SK-N-SH (cell line): ENCODE measurements around the gene PDHX. TPM values are rescaled to one million over a fixed set of nuclear protein-coding genes. Genes with fewer than 3 reads are reported as not detected.
A peak's percentile ranks its signal among the peaks of the same experiment; 100 is the strongest.

Source experiments
- CTCF ChIA-PET: fragments of 300-600, 350-600 bp; formaldehyde crosslinking; extraction: SDS; loops from one replicate; lab custom pipeline; 2021; lab: Yijun Ruan, JAX
- POLR2A ChIA-PET: fragments of 350-600 bp; sonication (Branson Sonifier 250); formaldehyde crosslinking; extraction: SDS; loops from one replicate; lab custom pipeline; 2020; ENCODE audit warnings: antibody characterized with exemption, inconsistent platforms; lab: Yijun Ruan, JAX
- DNase-seq: peaks from one replicate; pipeline ENCODE4 v3.0.0; 2012
- H2AFZ ChIP-seq: fragments of 200-600 bp; sonication (generic); 2 replicates; pipeline ENCODE4 v1.8.1; 2016; ENCODE audit warnings: antibody characterized with exemption, mild to moderate bottlenecking, low read depth
- H3F3A ChIP-seq: fragments of 200-600 bp; sonication (generic); replicated peaks from 2 replicates; pipeline ENCODE3; 2016; ENCODE audit warnings: antibody characterized with exemption, mild to moderate bottlenecking; ENCODE audit not compliant: insufficient read depth
- H3K27ac ChIP-seq, 2 experiments: fragments of 200-500 bp in 1 of 2; fragments of 200-600 bp in 1 of 2; sonication (Bioruptor generic) in 1 of 2; sonication (generic), shearing (Covaris generic) in 1 of 2; 2 replicates each; pipeline versions ENCODE4 v1.5.1 to v1.6.1; 2014 to 2016; ENCODE audit warnings: low read depth in 2 of 2, inconsistent platforms in 1 of 2, low read length in 1 of 2, mild to moderate bottlenecking in 1 of 2, mixed read lengths in 1 of 2
- H3K27me3 ChIP-seq: fragments of 200-600 bp; sonication (generic), shearing (Covaris generic); 2 replicates; pipeline ENCODE4 v1.6.1; 2016; ENCODE audit warnings: mixed run types; ENCODE audit not compliant: insufficient read depth
- H3K36me3 ChIP-seq, 2 experiments: fragments of 200-500 bp in 1 of 2; fragments of 200-600 bp in 1 of 2; sonication (Bioruptor generic) in 1 of 2; sonication (generic) in 1 of 2; replicated peaks in 1 of 2; 2 replicates each; pipeline versions ENCODE3 to v1.5.1; 2014 to 2016; ENCODE audit warnings: low read length in 1 of 2, mild to moderate bottlenecking in 1 of 2; ENCODE audit not compliant: insufficient read depth in 2 of 2, control insufficient read depth in 1 of 2
- H3K4me1 ChIP-seq, 2 experiments: fragments of 200-500 bp in 1 of 2; fragments of 200-600 bp in 1 of 2; sonication (Bioruptor generic) in 1 of 2; sonication (generic), shearing (Covaris generic) in 1 of 2; 2 replicates each; pipeline versions ENCODE4 v1.5.1 to v1.6.1; 2014 to 2016; ENCODE audit warnings: low read depth in 1 of 2, low read length in 1 of 2, mixed run types in 1 of 2; ENCODE audit not compliant: insufficient read depth in 2 of 2, control insufficient read depth in 1 of 2
- H3K4me2 ChIP-seq: fragments of 200-600 bp; sonication (generic), shearing (Covaris generic); 2 replicates; pipeline ENCODE4 v1.6.1; 2017; ENCODE audit warnings: mixed run types
- H3K4me3 ChIP-seq, 2 experiments: fragments of 200-500 bp in 1 of 2; fragments of 200-600 bp in 1 of 2; sonication (Bioruptor generic) in 1 of 2; sonication (generic), shearing (Covaris generic) in 1 of 2; 2 replicates each; pipeline versions ENCODE4 v1.5.1 to v1.8.1; 2014 to 2016; ENCODE audit warnings: low read depth in 2 of 2, inconsistent platforms in 1 of 2, low read length in 1 of 2, mild to moderate bottlenecking in 1 of 2, mixed read lengths in 1 of 2, moderate library complexity in 1 of 2
- H3K79me2 ChIP-seq: fragments of 200-600 bp; sonication (generic); 2 replicates; pipeline ENCODE4 v1.8.1; 2017; ENCODE audit warnings: mild to moderate bottlenecking; ENCODE audit not compliant: insufficient read depth
- H3K9ac ChIP-seq: fragments of 200-600 bp; sonication (generic); 2 replicates; pipeline ENCODE4 v1.6.1; 2017; ENCODE audit warnings: mixed run types
- H3K9me2 ChIP-seq: fragments of 200-600 bp; sonication (generic); 2 replicates; pipeline ENCODE4 v1.6.1; 2017; ENCODE audit warnings: mixed run types
- H3K9me3 ChIP-seq: fragments of 200-600 bp; sonication (generic); 2 replicates; pipeline ENCODE4 v1.6.1; 2017; ENCODE audit warnings: mixed run types, mild to moderate bottlenecking, moderate library complexity
- H4K20me1 ChIP-seq: fragments of 200-600 bp; sonication (generic); 2 replicates; pipeline ENCODE4 v1.6.1; 2017; ENCODE audit warnings: mild to moderate bottlenecking, mixed run types; ENCODE audit not compliant: insufficient read depth
- EP300 ChIP-seq, 2 experiments: IDR thresholded peaks; 2 replicates each; pipeline versions ENCODE4 v1.4.0 to v1.6.1; 2012; ENCODE audit warnings: borderline replicate concordance in 1 of 2, low read depth in 1 of 2, low read length in 1 of 2
- FOSL2 ChIP-seq: IDR thresholded peaks from 2 replicates; pipeline ENCODE4 v1.4.0; 2012; ENCODE audit warnings: low read depth, mild to moderate bottlenecking, moderate library complexity, borderline replicate concordance
- FOXJ3 ChIP-seq: sonication (generic); formaldehyde crosslinking; IDR thresholded peaks from 2 replicates; pipeline ENCODE4 v1.5.1; 2020; ENCODE audit warnings: mild to moderate bottlenecking, missing genetic modification reagents
- GATA2 ChIP-seq: sonication (generic); formaldehyde crosslinking; IDR thresholded peaks from 2 replicates; pipeline ENCODE4 v1.5.0; 2020; ENCODE audit warnings: mild to moderate bottlenecking, missing genetic modification reagents
- IRF3 ChIP-seq: fragments of 150-350 bp; IDR thresholded peaks from 2 replicates; pipeline ENCODE4 v1.6.1; 2016; ENCODE audit warnings: mild to moderate bottlenecking, low read depth, low read length
- MXI1 ChIP-seq: IDR thresholded peaks from 2 replicates; pipeline ENCODE4 v1.6.1; 2012; ENCODE audit warnings: mild to moderate bottlenecking, low read depth, low read length, improper control_type of control experiment
- NFIC ChIP-seq: IDR thresholded peaks from 2 replicates; pipeline ENCODE4 v1.4.0; 2012; ENCODE audit warnings: borderline replicate concordance
- NRF1 ChIP-seq: IDR thresholded peaks from 2 replicates; pipeline ENCODE4 v1.6.1; 2012; ENCODE audit warnings: low read depth, mild to moderate bottlenecking, low read length
- PBX3 ChIP-seq: IDR thresholded peaks from 2 replicates; pipeline ENCODE4; 2012
- RAD21 ChIP-seq: IDR thresholded peaks from 2 replicates; pipeline ENCODE4 v1.6.1; 2012; ENCODE audit warnings: mild to moderate bottlenecking, low read length
- RXRA ChIP-seq: IDR thresholded peaks from 2 replicates; pipeline ENCODE4 v1.4.0; 2012; ENCODE audit warnings: low read depth, mild to moderate bottlenecking, borderline replicate concordance
- SIN3A ChIP-seq: IDR thresholded peaks from 2 replicates; pipeline ENCODE4 v1.6.1; 2012; ENCODE audit warnings: low read depth, mild to moderate bottlenecking, low read length, moderate library complexity, borderline replicate concordance
- SMC3 ChIP-seq: IDR thresholded peaks from 2 replicates; pipeline ENCODE4 v1.6.1; 2012; ENCODE audit warnings: low read depth, low read length, improper control_type of control experiment
- TAF1 ChIP-seq: IDR thresholded peaks from 2 replicates; pipeline ENCODE4 v1.6.1; 2012; ENCODE audit warnings: low read depth, mild to moderate bottlenecking, low read length, moderate library complexity, borderline replicate concordance
- TCF12 ChIP-seq: IDR thresholded peaks from 2 replicates; pipeline ENCODE4 v1.4.0; 2012
- ZBTB33 ChIP-seq: IDR thresholded peaks from 2 replicates; pipeline ENCODE4 v1.4.0; 2012; ENCODE audit warnings: low read depth, borderline replicate concordance
- WGBS: methylation state at CpG from one replicate; pipeline ENCODE4 v1.1.6; 2017; ENCODE audit warnings: low lambda C conversion rate; 5-methylcytosine and 5-hydroxymethylcytosine counted together
- polyA plus RNA-seq, 3 experiments: library from polyadenylated mRNA; depleted of rRNA; stranded (reverse); fragments of >200 nt; gene quantifications; 2 replicates each; pipeline ENCODE4 v1.2.3, GENCODE V29; 2012
- TF ChIP-seq, protein P1 (sequence below): fragments of 200-600 bp; sonication (generic); IDR thresholded peaks from 2 replicates; pipeline ENCODE4 v1.6.1; 2017; ENCODE audit warnings: antibody characterized with exemption, mild to moderate bottlenecking, moderate library complexity

The PDHX gene
- polyA plus RNA-seq, 1 of the 3 experiments (the other 2 are of a cell fraction): 14.8 TPM

GRCh38 chr11:35035894-35036408, 119.5 kb downstream of the PDHX start (continued):
- peak; percentile 89 for TF ChIP-seq FOSL2
- TF ChIP-seq RAD21: no peak
- TF ChIP-seq SIN3A: peak; percentile 18; the same call in 1 of the 2 replicates

- H3K36me3 ChIP-seq: no peaks in the 10 kb centered on the region
- peak overlapping the region in 1 of 2 experiments; percentile 70; a peak in 3 of 4 replicates for H3K27ac ChIP-seq
- H4K20me1 ChIP-seq: no peaks in the 10 kb centered on the region
- TF ChIP-seq MXI1 (no peak), IRF3 (no peak), FOSL2 (no peak), NRF1 (no peak), FOXJ3 (no peak), TAF1 (no peak), PBX3 (peak; percentile 39; the same call in 1 of the 2 replicates), ZBTB33 (no peak), NFIC (no peak), GATA2 (CRISPR knock-in tag) (no peak), SMC3 (no peak), EP300 (IDR thresholded peaks at IDR 0.05; ENCODE audit: borderline replicate concordance in 1 of 2, low read depth in 1 of 2, low read length in 1 of 2) (peak in 1 of 2 experiments; percentile 48; a peak in 1 of 4 replicates), TCF12 (peak; percentile 75), RXRA (0 out of 2 replicates have a peak, but pooled peaks have one; percentile 19)
- TF ChIP-seq, protein P1, sequence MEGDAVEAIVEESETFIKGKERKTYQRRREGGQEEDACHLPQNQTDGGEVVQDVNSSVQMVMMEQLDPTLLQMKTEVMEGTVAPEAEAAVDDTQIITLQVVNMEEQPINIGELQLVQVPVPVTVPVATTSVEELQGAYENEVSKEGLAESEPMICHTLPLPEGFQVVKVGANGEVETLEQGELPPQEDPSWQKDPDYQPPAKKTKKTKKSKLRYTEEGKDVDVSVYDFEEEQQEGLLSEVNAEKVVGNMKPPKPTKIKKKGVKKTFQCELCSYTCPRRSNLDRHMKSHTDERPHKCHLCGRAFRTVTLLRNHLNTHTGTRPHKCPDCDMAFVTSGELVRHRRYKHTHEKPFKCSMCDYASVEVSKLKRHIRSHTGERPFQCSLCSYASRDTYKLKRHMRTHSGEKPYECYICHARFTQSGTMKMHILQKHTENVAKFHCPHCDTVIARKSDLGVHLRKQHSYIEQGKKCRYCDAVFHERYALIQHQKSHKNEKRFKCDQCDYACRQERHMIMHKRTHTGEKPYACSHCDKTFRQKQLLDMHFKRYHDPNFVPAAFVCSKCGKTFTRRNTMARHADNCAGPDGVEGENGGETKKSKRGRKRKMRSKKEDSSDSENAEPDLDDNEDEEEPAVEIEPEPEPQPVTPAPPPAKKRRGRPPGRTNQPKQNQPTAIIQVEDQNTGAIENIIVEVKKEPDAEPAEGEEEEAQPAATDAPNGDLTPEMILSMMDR: no peak
- no peaks in the 10 kb centered on the region for H3K9me2 ChIP-seq
- no peak overlapping the region for H3K9ac ChIP-seq
- H3K9me3 ChIP-seq: no peaks in the 10 kb centered on the region
- H3K4me1 ChIP-seq: peaks cover 7 to 26% of the 10 kb centered on the region in 2 experiments; a peak in 3 of 4 replicates
- no peak for DNase-seq
- H3K4me3 ChIP-seq: no peak overlapping the region
- ChIA-PET CTCF (interaction anchor here (0.9 kb wide), 1 partner anchor 269 kb away, joined by 4 read pairs; no protein-coding TSS in a partner anchor), POLR2A (no interaction called here)
- peaks cover 26% of the 10 kb centered on the region for H3F3A ChIP-seq
- H3K4me2 ChIP-seq: no peak overlapping the region
- H3K27me3 ChIP-seq: no peaks in the 10 kb centered on the region
- WGBS: 52% methylated on average over 3 of the region's 3 CpGs
- no peak overlapping the region for H2AFZ ChIP-seq
- H3K79me2 ChIP-seq: no peaks in the 10 kb centered on the region
These were observed 120.2 kb downstream of the PDHX start for GRCh38 chr11:35036639-35037038.
